ENCODE results near the gene CPAMD8.
"Not testable (repeated sequence)": the region's sequence is repeated elsewhere in the genome, so short reads cannot be mapped to it uniquely, and the experiment has no call there.

The CPAMD8 gene

DNA sequence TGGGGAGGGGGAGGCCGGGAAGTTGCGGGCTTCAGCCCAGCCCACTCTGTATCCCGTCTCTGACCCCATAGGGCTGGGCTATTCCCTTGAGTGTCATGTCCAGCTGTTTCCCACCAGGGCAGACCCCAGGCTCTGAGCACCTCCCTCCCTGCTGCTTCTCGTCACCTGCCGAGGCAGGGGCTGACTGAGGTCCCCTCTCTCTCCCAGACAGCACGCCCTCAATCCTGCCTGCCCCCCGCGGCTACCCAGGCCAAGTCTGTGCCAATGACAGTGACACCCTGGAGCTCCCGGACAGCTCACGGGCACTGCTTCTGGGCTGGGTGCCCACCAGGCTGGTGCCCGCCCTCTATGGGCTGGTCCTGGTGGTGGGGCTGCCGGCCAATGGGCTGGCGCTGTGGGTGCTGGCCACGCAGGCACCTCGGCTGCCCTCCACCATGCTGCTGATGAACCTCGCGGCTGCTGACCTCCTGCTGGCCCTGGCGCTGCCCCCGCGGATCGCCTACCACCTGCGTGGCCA, 137.2 kb downstream of the CPAMD8 start:
- no peak for DNase-seq

GRCh38 chr19:16888629-16889365, 137.8 kb downstream of the CPAMD8 start, which contains the start of gene F2RL3:
Gene F2RL3, plus strand, starts transcription at chr19:16888999. Its CDS starts 191 bp downstream, at chr19:16889190.
- no peak for DNase-seq

DNA sequence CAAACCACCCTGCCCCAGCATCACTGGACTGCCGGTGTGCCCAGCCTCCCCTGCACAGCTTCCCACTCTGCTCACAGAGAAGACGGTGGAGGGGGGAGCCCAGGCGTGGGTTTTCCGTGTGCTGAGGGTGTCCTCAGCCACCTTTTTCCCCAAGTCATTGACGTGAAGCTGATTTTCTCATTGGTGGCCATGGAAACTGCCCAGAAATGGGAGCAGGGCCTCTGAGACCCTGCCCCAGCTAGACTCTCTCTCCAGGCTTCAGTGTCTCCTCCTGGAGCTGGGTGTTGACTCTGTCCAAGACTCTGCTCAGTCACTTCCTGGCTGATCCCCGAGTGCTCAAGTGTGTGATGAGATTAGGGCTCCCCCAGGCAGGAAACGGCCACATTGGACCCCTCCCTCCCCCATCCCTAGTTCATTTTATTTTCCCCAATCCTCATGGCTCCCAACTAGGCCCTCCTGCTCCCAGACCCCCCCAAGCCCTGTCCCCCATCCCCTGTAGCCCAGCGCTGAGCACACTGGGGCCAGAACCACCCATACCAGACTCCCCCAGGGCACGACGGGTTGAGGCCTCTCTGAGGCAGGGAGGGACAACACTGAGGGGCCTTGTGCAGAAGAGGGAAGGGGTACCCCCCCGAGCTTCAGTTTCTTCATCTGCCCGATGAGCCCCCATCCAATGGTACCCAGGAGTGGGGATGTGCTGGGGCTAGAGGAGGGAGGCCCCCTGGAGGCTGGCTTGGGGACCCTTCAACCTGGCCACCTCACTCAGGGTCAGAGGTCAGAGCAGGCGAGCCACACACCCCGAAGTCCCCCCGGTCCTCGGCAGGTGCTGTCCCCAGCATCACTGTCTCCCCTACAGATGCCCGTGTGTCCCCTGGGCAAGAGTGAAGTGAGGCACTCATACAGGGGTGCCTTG, 139.0 kb downstream of the CPAMD8 start:
- DNase-seq, result no peak

DNA sequence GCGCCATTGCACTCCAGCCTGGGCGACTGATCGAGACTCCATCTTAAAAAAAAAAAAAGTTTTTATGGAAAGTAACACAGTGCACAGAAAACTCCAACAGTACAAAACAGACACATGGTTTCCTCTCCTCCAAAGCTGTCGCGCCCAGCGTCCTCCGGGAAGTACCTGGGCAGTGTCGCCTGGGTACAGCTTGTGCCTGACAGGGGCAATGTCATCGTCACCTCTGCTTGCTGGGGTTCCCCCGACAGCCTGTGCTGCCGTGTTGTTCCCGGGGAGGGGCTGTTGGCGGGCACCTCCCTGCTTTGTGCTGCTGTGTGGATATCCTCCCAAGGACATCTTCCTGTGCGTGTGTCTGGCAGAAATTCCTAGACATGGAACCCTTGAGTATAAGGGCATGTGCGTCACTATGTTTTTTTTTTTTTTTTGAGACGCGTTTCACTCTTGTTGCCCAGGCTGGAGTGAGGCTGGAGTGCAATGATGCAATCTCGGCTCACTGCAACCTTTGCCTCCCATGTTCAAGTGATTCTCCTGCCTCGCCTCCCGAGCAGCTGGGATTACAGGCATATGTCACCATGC, 140.2 kb downstream of the CPAMD8 start:
- no peak for DNase-seq

DNA sequence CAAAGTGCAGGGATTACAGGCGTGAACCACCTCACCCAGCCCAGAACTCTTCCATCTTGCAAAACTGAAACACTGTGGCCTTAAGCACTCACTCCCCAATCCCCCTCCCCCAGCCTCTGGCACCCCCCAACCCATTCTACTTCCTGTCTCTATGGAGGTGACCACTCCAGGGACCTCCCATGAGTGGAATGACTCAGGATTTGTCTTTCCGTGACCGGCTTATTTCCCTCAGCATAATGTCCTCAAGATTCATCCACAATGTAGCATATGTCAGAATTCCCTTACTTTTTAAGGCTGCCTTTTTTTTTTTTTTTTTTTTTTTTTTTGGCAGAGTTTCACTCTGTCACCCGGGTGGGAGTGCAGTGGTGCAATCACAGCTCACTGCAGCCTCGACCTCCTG, 141.4 kb downstream of the CPAMD8 start:
- no peak for DNase-seq

DNA sequence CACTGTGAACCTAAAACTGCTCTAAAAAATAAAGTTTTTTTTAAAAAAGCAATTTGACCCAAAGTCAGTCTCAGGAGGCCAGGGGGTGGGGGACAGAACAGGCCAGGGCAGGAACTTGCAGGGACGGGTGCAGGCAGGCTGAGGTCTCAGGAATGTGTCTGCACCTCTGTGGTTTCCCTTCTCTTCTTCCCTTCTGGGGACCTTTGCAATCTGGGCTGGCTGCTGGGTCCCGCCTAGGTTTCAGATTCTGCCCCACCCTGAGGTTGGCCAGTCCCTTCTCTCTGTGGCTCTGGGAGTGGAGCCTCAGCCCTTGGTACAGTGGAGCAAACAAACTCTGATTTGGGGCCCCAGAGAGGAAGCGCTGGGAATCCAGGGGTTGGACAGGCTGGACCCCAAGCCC, 143.1 kb downstream of the CPAMD8 start:
- no peak for DNase-seq

GRCh38 chr19:16882146-16882545, 144.5 kb downstream of the CPAMD8 start:
- no peak for DNase-seq

GRCh38 chr19:16880884-16881554, 145.6 kb downstream of the CPAMD8 start:
- no peak for DNase-seq

DNA sequence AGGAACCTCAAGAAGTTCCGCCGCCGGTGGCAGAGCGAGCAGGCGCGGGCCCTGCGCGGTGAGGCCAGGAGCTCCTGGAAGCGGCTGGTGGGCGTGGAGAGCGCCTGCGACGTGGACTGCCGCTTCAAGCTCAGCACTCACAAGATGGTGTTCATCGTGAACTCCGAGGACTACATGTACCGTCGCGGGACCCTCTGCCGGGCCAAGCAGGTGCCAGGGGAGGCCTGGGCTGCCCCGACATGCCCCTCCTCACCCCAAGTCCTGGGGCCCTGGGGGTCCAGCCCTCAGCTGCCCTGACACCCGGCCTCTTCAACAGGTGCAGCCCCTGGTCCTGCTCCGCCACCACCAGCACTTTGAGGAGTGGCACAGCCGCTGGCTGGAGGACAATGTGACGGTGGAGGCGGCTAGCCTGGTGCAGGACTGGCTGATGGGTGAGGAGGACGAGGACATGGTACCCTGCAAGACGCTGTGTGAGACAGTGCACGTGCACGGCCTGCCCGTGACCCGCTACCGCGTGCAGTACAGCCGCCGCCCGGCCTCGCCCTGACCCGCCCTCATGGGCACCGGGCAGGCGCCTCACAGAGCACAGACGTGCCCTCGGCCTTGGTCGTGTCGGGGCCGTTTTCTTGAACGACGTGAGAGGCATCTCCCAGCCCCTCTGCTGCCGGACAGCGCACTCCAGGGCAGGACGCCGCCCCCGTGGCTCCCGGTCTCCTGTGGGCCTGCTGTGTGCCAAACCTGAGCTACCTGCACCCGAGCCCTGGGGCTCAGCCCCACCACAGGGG, 148.2 kb downstream of the CPAMD8 start:
- DNase-seq, result no peak

- DNase-seq, result no peak
Measured at GRCh38 chr19:16877581-16877980, 149.0 kb downstream of the CPAMD8 start.

DNA sequence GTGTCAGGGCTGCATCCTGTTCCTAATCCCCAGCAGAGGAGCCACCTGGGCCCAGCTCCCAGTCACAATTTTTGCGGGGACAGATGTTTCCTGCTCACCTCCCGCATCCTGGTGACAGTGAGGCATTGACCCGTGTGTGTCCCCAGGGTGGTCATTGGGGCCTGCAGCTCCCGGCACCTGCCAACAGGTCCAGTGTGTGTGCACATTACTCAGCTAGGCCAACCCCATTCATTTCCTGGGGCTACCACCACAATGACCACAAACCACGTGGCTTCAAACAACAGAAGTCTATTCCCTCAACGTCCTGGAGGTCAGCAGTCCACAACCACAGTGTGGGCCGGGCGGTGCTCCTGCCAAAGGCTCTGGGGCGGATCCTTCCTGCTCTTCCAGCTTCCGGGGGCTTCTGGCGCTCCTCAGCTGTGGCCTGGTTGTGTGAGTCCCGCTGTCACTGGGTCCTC, 149.7 kb downstream of the CPAMD8 start:
- no peak for DNase-seq

DNA sequence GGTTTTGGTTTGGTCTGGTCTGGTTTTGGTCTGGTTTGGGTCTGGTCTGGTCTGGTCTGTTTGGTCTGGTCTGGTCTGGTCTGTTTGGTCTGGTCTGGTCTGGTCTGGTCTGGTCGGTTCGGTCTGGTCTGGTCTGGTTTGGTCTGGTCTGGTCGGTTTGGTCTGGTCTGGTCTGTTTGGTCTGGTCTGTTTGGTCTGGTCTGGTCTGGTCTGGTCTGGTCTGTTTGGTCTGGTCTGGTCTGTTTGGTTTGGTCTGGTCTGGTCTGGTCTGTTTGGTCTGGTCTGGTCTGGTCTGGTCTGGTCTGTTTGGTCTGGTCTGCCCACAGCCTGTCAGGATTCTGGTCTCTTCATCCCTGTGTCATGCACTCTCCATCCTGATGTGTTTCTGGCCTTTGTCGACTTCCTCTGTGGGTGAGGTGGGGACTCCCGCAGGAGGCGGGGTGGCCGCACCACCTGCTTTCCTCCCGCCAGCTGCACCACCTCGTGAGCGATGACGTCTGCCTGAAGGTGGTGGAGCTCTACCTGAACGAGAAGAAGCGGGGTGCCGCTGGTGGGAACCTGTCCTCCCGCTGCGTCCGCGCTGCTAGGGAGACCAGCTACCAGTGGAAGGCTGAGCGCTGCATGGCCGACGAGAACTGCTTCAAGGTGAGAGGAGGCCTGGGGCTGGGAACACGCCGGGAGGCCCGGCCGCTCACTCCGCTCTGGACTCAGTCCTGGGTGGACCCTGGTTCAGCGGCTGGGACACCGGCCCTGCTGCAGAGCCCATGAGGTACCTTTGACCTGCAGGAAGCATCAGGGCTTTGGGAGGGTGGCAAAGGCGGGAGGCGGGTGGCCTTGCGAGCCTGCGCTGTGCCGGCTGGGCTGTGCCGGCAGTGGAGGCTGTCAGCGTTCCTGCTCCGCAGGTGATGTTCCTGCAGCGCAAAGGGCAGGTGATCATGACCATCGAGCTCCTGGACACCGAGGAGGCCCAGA, 150.7 kb downstream of the CPAMD8 start:
- no peak for DNase-seq

- not testable (repeated sequence) for DNase-seq
Measured at GRCh38 chr19:16874978-16875299, 151.7 kb downstream of the CPAMD8 start.

GRCh38 chr19:16874250-16874977, 152.2 kb downstream of the CPAMD8 start:
- DNase-seq, result no peak

- no peak for DNase-seq
Measured at GRCh38 chr19:16873594-16873993, 153.0 kb downstream of the CPAMD8 start.

DNA sequence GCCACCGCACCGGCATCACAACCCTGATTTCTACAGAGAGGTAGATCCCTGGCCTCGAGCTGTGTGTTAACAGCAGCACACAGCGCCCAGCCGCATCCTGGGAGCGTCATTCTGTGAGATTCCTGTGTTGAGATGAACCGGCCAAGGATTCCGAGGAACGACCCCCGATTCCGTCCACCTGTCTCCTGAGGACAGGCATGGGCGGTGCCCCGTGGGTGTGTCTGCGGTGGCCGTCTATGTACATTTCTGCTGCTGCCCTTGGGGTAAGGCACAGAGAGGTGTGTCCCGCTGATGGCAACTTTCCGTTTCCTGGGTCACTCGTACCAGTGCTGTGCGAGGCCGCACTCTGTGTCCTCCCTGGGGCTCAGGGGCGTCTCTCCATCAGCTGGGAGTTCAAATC, 153.9 kb downstream of the CPAMD8 start:
- DNase-seq, result no peak

DNA sequence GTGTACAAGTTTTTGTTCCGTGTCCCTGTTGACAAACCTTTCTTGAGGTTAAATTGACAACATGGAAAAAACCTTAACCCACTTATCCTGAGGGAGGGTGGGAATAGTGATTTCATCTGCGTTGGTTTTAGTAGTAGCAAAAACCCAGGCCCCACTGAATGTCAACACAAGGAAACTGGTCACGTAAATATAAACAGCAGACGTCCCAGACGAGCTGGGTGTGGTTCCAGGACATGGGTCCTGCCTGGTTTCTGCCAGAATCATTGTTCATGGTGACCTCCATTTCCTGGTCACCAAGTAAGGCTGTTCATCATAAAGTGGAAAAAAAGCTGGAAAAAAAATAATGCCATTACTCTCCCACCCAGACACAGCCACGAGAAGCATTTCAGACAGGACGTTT, 154.7 kb downstream of the CPAMD8 start:
- no peak for DNase-seq

DNA sequence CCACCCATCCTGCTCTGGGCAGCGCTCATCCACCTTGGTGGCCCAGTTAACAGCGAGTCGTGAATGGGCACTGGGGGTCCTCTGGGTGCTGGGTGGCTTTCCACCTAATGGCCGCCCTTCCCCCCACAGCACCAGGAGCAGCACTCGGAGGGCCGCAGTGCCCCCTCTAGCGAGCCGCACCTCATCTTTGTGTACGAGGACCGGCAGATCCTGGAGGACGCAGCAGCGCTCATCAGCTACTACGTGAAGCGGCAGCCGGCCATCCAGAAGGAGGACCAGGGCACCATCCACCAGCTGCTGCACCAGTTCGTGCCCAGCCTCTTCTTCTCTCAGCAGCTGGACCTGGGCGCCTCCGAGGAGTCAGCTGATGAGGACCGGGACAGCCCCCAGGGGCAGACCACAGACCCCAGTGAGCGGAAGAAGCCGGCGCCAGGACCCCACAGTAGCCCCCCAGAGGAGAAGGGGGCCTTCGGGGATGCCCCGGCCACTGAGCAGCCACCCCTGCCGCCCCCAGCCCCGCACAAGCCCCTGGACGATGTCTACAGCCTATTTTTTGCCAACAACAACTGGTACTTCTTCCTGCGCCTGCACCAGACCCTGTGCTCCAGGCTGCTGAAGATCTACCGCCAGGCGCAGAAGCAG, 157.2 kb downstream of the CPAMD8 start:
- no peak for DNase-seq

DNA sequence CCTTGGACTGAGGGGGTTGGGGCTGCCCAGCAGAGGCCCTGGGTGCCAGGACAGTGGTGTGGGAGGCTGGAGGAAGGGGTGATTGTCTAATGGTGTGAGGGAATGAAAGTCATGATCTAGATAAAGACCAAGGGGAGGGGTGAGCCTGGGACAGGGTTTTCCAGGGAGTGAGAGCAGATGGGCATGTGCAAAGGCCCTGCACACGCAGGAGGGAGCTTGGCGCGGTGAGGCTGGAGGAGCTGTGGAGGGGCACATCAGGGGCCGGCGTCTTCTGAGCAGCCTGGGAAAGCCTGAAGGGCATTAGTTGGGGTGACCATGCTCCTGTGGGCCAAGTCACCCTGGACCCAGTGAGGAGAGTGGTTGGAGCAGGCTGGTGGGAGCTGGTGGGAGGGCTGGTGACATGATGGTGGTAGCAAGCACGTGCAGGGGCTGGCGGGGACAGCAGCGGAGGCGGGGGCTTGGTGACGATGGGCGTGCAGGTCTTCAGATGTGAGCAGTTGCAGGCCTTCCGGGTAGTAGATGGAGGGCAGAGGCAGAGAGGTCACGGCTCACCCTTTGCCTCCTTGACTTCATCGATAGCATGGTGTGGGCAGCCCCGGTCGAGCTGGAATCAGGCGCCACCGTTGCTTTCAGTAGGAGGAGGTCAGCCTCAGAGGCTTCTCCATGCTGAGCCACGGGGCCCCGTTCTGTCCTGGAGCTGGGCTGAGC, 158.0 kb downstream of the CPAMD8 start:
- DNase-seq, result no peak
